Renal pelvis (tissue), 4 donors: Measurements from ENCODE around the gene IQCH. TPM values are rescaled to one million over a fixed set of nuclear protein-coding genes. Genes with fewer than 3 reads are reported as not detected.

Experiments
- DNase-seq: peaks from one replicate; pipeline ENCODE4 v3.0.0-alpha.2; 2013
- polyA plus RNA-seq, 3 donors: library from polyadenylated mRNA; unstranded; fragments of 120-200 nt; gene quantifications; one replicate each; pipeline ENCODE4 v1.2.1, GENCODE V29; 2013; ENCODE audit not compliant: insufficient read length in 3 of 3

IQCH gene
- polyA plus RNA-seq, 3 donors, result 7.7 to 10.1 (median 7.8) TPM

GRCh38 chr15:67300266-67301025 lies 45.9 kb downstream of the IQCH start:
- DNase-seq, result peak; percentile 14

GRCh38 chr15:67303490-67304363 lies 49.1 kb downstream of the IQCH start:
- DNase-seq, result peak; percentile 42

- no peak for DNase-seq
Measured at GRCh38 chr15:67304778-67305177, 50.2 kb downstream of the IQCH start.

- no peak for DNase-seq
Measured at GRCh38 chr15:67305506-67305905, 50.9 kb downstream of the IQCH start.

GRCh38 chr15:67307156-67307555 lies 52.6 kb downstream of the IQCH start:
- DNase-seq, result no peak

- DNase-seq, result no peak
Measured at GRCh38 chr15:67307889-67308597, 53.5 kb downstream of the IQCH start.

- DNase-seq, result no peak
Measured at GRCh38 chr15:67311731-67312130, 57.1 kb downstream of the IQCH start.

- no peak for DNase-seq
Measured at GRCh38 chr15:67319961-67320360, 65.4 kb downstream of the IQCH start.

- DNase-seq, result no peak
Measured at GRCh38 chr15:67321352-67321751, 66.8 kb downstream of the IQCH start.

GRCh38 chr15:67322481-67322880 lies 67.9 kb downstream of the IQCH start:
- DNase-seq, result no peak

- no peak for DNase-seq
Measured at GRCh38 chr15:67327312-67327711, 72.7 kb downstream of the IQCH start.

- no peak for DNase-seq
Measured at GRCh38 chr15:67327737-67328136, 73.2 kb downstream of the IQCH start.

- no peak for DNase-seq
Measured at GRCh38 chr15:67329984-67330733, 75.6 kb downstream of the IQCH start.

- no peak for DNase-seq
Measured at GRCh38 chr15:67331676-67332075, 77.1 kb downstream of the IQCH start.

- DNase-seq, result no peak
Measured at GRCh38 chr15:67335026-67335425, 80.4 kb downstream of the IQCH start.

GRCh38 chr15:67335534-67336222 lies 81.1 kb downstream of the IQCH start:
- DNase-seq, result no peak

GRCh38 chr15:67340630-67341029 lies 86.0 kb downstream of the IQCH start:
- no peak for DNase-seq

- DNase-seq, result no peak
Measured at GRCh38 chr15:67341539-67341938, 87.0 kb downstream of the IQCH start.

GRCh38 chr15:67343206-67343605 lies 88.6 kb downstream of the IQCH start:
- DNase-seq, result no peak

GRCh38 chr15:67349634-67350033 lies 95.0 kb downstream of the IQCH start:
- no peak for DNase-seq

- DNase-seq, result no peak
Measured at GRCh38 chr15:67350042-67350441, 95.5 kb downstream of the IQCH start.
